ENCODE measurements around the gene DCST2.

The DCST2 gene

DNA sequence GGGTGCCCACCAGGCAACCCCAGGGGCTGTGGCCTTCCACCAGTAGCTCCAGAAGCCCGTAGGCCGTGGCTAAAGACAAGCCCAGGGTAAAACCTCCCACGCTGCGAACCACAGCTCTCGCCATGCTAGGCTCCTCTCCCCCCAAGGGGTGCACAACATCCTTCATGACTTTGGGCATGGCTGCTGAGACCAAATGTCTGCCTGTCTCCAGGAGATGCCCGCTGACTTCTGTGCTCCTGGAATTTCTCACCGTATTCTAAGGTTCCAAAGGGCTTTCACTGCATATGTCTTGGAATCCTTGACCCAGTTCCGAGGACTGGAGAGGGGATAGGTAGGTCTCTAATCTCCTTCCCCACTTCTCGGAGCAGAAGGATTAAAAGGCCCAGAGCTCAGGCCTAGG, at the start of gene DCST2, which contains the start of gene DCST1:
TSS of gene DCST2 (minus strand) at position 258 of the 400 bp plus-strand sequence. CDS start at position 178, 80 bp downstream.
TSS of gene DCST1 (plus strand) at position 301 of the 400 bp plus-strand sequence. CDS start 213 bp downstream, outside the sequence.
- DNase-seq (ENCODE audit: low read depth), result no peak
- TF ChIP-seq, protein P1, sequence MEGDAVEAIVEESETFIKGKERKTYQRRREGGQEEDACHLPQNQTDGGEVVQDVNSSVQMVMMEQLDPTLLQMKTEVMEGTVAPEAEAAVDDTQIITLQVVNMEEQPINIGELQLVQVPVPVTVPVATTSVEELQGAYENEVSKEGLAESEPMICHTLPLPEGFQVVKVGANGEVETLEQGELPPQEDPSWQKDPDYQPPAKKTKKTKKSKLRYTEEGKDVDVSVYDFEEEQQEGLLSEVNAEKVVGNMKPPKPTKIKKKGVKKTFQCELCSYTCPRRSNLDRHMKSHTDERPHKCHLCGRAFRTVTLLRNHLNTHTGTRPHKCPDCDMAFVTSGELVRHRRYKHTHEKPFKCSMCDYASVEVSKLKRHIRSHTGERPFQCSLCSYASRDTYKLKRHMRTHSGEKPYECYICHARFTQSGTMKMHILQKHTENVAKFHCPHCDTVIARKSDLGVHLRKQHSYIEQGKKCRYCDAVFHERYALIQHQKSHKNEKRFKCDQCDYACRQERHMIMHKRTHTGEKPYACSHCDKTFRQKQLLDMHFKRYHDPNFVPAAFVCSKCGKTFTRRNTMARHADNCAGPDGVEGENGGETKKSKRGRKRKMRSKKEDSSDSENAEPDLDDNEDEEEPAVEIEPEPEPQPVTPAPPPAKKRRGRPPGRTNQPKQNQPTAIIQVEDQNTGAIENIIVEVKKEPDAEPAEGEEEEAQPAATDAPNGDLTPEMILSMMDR (IDR thresholded peaks at IDR 0.05; ENCODE audit: control insufficient read depth, insufficient read depth, low read depth, low read length, missing control alignments), result no peak
- no peak within 1 kb of the TSS for H3K4me3 ChIP-seq (ENCODE audit: control insufficient read depth, low read depth, low read length)

DNA sequence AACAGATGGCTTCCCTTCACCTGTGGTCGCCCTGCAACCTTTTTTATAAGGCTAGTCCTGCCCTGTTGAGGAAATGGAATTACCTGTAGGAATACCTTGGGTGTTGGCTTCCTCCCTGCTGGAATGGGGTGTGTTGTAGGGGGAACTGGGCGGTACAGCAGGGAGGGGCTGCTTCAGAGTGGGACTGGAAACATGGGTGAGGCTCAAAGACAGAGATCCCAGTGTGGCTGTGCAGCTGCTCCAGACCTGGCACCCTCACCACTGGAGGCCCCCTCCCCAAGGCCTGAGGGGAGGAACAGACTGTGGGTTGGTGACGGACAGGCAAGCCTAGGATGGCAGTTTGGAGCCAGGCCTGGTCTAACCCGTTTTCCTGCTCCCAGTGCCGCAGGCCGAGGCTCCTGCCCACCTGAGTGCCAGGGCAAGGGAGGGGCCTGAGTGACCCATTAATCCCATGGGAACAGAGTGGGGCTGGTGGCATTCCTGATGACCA, 49.5 kb upstream of the DCST2 start:
- TF ChIP-seq, protein P1 (IDR thresholded peaks at IDR 0.05; ENCODE audit: control insufficient read depth, insufficient read depth, low read depth, low read length, missing control alignments), result no peak
- no peak for DNase-seq (ENCODE audit: low read depth)
- H3K4me3 ChIP-seq (ENCODE audit: control insufficient read depth, low read depth, low read length), result no peak overlapping the region

DNA sequence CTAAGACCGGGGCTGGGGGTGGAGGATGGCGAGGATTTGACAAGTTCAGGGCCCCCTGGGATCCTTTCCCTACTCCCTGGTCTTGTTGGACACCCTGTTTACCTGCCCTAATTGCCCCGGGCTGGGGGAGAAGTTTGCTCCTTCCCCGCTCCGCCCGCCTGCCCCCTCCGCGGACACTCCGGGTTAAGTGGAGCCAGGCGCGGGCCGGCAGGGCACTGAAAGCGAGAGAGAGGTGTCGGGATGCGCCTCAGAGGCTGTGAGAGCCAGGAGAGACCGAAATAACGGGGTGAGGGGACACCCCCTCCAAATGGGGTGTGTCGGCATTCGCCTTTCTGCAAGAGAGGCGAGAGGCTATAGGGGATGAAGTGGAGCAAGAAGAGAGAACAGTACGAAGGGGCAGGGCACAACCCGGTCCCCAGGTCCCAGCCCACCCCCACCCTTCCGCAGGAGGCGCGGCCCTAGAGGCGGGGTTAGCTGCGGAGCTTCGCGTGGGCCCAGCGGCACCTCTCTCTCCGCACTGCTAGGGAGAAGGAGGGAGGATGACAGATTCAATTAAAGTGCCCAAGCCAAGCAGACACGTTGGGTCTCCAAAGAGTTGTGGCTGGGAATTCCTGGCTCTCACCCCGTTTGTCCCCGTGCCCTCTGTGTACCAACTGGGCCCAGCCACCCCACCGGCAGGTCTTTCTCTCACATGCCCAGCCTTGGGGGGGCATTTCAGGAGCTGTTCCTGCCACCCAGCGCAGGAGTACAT, 48.9 kb upstream of the DCST2 start:
- no peak overlapping the region for H3K4me3 ChIP-seq (ENCODE audit: control insufficient read depth, low read depth, low read length)
- no peak for DNase-seq (ENCODE audit: low read depth)
- TF ChIP-seq, protein P1 (IDR thresholded peaks at IDR 0.05; ENCODE audit: control insufficient read depth, insufficient read depth, low read depth, low read length, missing control alignments), result no peak

DNA sequence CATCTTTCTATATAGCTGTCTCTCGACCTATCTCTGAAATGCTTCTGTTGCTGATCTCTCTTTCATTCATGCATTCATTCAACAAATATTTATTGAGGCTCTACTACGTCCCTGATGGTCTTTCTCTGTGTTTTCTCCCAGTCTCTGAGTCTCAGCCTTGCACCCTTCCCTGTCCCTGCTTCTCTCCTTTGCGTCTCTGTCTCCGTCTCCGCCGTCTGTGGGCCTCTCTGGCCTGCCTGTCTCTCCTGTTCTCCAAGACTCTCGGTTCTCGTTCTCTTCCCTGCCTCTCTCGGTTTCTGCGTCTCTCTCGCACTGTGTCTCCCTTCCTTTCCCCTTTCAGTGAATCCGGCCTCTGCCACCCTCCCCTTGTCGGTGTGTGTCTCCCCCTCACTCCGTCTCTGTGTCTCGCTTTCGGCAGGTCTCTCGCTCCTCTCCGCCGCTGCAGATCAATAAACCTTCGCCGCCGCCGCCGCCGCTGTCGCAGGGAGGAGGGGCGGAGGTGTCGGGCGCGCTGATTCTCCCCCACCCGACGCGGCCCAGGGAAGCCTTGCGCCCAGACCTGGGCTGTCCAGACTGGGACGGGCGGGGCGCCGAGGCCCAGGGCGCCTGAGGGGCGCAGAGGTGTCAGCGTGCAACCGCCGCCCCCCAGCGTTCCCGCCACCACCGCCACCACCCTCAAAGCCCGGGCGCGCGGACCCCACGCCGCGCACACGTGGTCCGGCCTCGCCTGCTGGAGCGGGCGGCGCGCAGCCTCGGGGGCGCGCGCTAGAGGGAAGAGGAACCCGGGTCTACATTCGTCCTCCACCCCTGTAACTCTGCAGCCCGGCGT, 48.1 kb upstream of the DCST2 start:
- DNase-seq (ENCODE audit: low read depth), result no peak
- TF ChIP-seq, protein P1 (IDR thresholded peaks at IDR 0.05; ENCODE audit: control insufficient read depth, insufficient read depth, low read depth, low read length, missing control alignments), result no peak
- no peak overlapping the region for H3K4me3 ChIP-seq (ENCODE audit: control insufficient read depth, low read depth, low read length)

DNA sequence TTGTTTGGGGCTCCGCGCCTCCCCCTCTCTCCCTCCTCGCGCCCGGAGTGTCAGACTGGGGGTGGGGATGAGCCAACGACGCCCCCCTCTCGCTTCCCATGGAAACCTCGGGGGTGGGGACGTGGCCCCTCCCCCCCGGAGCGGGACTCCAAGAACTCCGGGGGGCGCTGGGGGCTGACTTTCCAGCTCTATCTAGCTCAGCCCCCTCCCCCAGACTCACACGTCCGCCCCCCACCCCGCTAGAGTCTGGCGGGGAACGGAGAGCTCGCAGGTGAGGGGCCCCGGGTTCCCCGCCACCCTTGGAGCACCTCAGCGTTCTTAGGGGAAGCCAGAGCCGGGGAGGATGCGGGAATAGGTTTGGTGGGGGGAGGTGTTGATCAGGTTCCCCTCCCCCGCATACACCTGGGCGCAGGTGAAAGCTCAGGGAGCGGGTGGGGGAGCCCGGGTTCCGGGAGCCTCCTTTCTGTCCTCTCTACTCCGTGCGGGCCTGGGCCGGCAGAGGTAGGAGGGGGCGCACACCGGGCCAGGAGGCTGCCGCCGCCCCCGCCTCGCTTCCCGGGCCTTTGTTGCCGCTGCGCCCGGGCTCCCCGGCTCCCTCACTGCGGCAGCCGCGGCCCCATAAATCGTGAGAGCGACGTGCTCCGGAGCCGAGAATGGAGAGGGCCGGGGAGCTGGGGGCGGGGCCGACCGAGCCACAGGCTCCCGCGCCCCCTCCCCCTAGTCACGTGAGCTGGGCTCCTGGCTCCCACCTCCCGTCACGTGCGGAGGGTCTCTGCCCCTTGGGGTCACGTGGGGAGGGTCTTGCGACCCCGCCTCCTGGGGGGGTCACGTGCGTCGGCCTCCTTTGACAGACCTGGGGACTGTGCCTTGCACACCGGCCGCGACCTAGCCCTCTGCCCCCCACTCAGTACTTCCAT, 47.0 kb upstream of the DCST2 start:
- no peak overlapping the region for H3K4me3 ChIP-seq (ENCODE audit: control insufficient read depth, low read depth, low read length)
- TF ChIP-seq, protein P1 (IDR thresholded peaks at IDR 0.05; ENCODE audit: control insufficient read depth, insufficient read depth, low read depth, low read length, missing control alignments), result no peak
- no peak for DNase-seq (ENCODE audit: low read depth)
